Liver (tissue), 9 donors: ENCODE measurements around the gene BRSK2. TPM values are rescaled to one million over a fixed set of nuclear protein-coding genes. Genes with fewer than 3 reads are reported as not detected.

Source experiments
- DNase-seq: peaks from one replicate; pipeline ENCODE4 v3.0.0-alpha.2; 2017; ENCODE audit warnings: low spot score
- H3K27ac ChIP-seq, 2 donors: one replicate each; pipeline ENCODE4 v1.7.0; 2013; ENCODE audit warnings: inconsistent platforms in 2 of 2, low read length in 2 of 2, control low read depth in 1 of 2, low read depth in 1 of 2, mild to moderate bottlenecking in 1 of 2
- H3K27me3 ChIP-seq, 4 donors: one replicate each; pipeline versions ENCODE4 v1.6.1 to v1.7.0; 2013; ENCODE audit warnings: low read length in 3 of 4, inconsistent platforms in 1 of 4, mild to moderate bottlenecking in 1 of 4, moderate library complexity in 1 of 4; ENCODE audit not compliant: control insufficient read depth in 4 of 4, insufficient read depth in 4 of 4
- H3K36me3 ChIP-seq, 4 donors: one replicate each; pipeline versions ENCODE4 v1.6.1 to v1.7.0; 2013; ENCODE audit warnings: low read length in 3 of 4, mild to moderate bottlenecking in 3 of 4, low read depth in 1 of 4, moderate library complexity in 1 of 4; ENCODE audit not compliant: control insufficient read depth in 4 of 4, insufficient read depth in 3 of 4
- H3K4me1 ChIP-seq, 4 donors: one replicate each; pipeline versions ENCODE4 v1.6.1 to v1.7.0; 2013; ENCODE audit warnings: low read length in 3 of 4, mild to moderate bottlenecking in 3 of 4, moderate library complexity in 1 of 4; ENCODE audit not compliant: control insufficient read depth in 4 of 4, insufficient read depth in 4 of 4
- H3K4me3 ChIP-seq, 3 donors: one replicate each; pipeline versions ENCODE4 v1.6.1 to v1.7.0; 2013; ENCODE audit warnings: low read length in 3 of 3, control low read depth in 1 of 3, low read depth in 1 of 3, mild to moderate bottlenecking in 1 of 3
- H3K9ac ChIP-seq, 2 donors: one replicate each; pipeline ENCODE4 v1.7.0; 2013; ENCODE audit warnings: low read length in 2 of 2, mild to moderate bottlenecking in 2 of 2, moderate library complexity in 2 of 2, control low read depth in 1 of 2, low read depth in 1 of 2
- H3K9me3 ChIP-seq, 4 donors: one replicate each; pipeline versions ENCODE4 v1.6.1 to v1.7.0; 2013; ENCODE audit warnings: low read length in 3 of 4; ENCODE audit not compliant: control insufficient read depth in 4 of 4
- EGR1 ChIP-seq, 2 donors: IDR thresholded peaks; 2 replicates each; pipeline ENCODE4 v1.6.1; 2016 to 2018; ENCODE audit warnings: antibody characterized with exemption in 2 of 2, low read depth in 2 of 2
- FOXA1 ChIP-seq: IDR thresholded peaks from 2 replicates; pipeline ENCODE4 v1.6.1; 2016; ENCODE audit warnings: antibody characterized with exemption
- FOXA2 ChIP-seq: IDR thresholded peaks from 2 replicates; pipeline ENCODE4 v1.6.1; 2016; ENCODE audit warnings: antibody characterized with exemption
- GABPA ChIP-seq, 2 donors: IDR thresholded peaks in 1 of 2; conservative IDR thresholded peaks in 1 of 2; 2 replicates each; pipeline ENCODE4 v1.6.1; 2016; ENCODE audit warnings: antibody characterized with exemption in 2 of 2, mild to moderate bottlenecking in 1 of 2, moderate library complexity in 1 of 2
- HNF4A ChIP-seq, 2 donors: conservative IDR thresholded peaks; 2 replicates each; pipeline ENCODE4 v1.6.1; 2016; ENCODE audit warnings: antibody characterized with exemption in 2 of 2, mild to moderate bottlenecking in 2 of 2
- HNF4G ChIP-seq: IDR thresholded peaks from 2 replicates; pipeline ENCODE4 v1.6.1; 2016; ENCODE audit warnings: antibody characterized with exemption
- JUND ChIP-seq, 2 donors: IDR thresholded peaks; 2 replicates each; pipeline ENCODE4 v1.6.1; 2016; ENCODE audit warnings: antibody characterized with exemption in 2 of 2
- NR2F2 ChIP-seq: IDR thresholded peaks from 2 replicates; pipeline ENCODE4 v1.6.1; 2016; ENCODE audit warnings: antibody characterized with exemption
- RXRA ChIP-seq, 2 donors: IDR thresholded peaks; 2 replicates each; pipeline ENCODE4 v1.6.1; 2017 to 2018; ENCODE audit warnings: antibody characterized with exemption in 2 of 2, mild to moderate bottlenecking in 1 of 2
- SP1 ChIP-seq: IDR thresholded peaks from 2 replicates; pipeline ENCODE4 v1.6.1; 2018; ENCODE audit warnings: antibody characterized with exemption, mild to moderate bottlenecking
- TAF1 ChIP-seq: conservative IDR thresholded peaks from 2 replicates; pipeline ENCODE4 v1.6.1; 2016; ENCODE audit warnings: antibody characterized with exemption, mild to moderate bottlenecking
- YY1 ChIP-seq: IDR thresholded peaks from 2 replicates; pipeline ENCODE4 v1.6.1; 2016; ENCODE audit warnings: antibody characterized with exemption, mild to moderate bottlenecking
- WGBS: extraction: QIAGEN DNeasy Blood & Tissue Kit; methylation state at CpG from one replicate; pipeline ENCODE4 v1.1.7; 2013; 5-methylcytosine and 5-hydroxymethylcytosine counted together
- polyA plus RNA-seq, 2 donors: library from polyadenylated mRNA; stranded (reverse) in 1 of 2; unstranded in 1 of 2; fragments of 200-250 nt in 1 of 2; fragments of >200 nt in 1 of 2; fragmentation: Nextera tagmentation in 1 of 2; extraction: Ambion mirVana in 1 of 2; gene quantifications; one replicate each; pipeline versions ENCODE4 v1.2.1 to v1.2.3, GENCODE V29; 2013 to 2015
- total RNA-seq, 2 donors: library from RNA; depleted of rRNA; stranded (reverse); fragments of >200 nt; gene quantifications; one replicate each; pipeline ENCODE4 v1.2.3, GENCODE V29; 2014
- TF ChIP-seq, protein P1 (sequence below): fragments of 150-350 bp; IDR thresholded peaks from 2 replicates; pipeline ENCODE4 v1.5.1; 2017; ENCODE audit warnings: improper control_type of control experiment, low read depth, low read length; ENCODE audit not compliant: missing input control
- TF ChIP-seq, protein P2 (sequence below): IDR thresholded peaks from 2 replicates; pipeline ENCODE4 v1.6.1; 2016; ENCODE audit warnings: antibody characterized with exemption
- TF ChIP-seq, protein P3 (sequence below): IDR thresholded peaks from 2 replicates; pipeline ENCODE4 v1.6.1; 2016; ENCODE audit warnings: antibody characterized with exemption
- TF ChIP-seq, protein P4 (sequence below): IDR thresholded peaks from 2 replicates; pipeline ENCODE4 v1.6.1; 2016; ENCODE audit warnings: antibody characterized with exemption
- TF ChIP-seq, protein P5 (sequence below): IDR thresholded peaks from 2 replicates; pipeline ENCODE4 v1.6.1; 2016; ENCODE audit warnings: antibody characterized with exemption, mild to moderate bottlenecking
- donor health status: healthy.
- donor health status: healthy.
- donor health status: healthy.
- donor health status: healthy.
- donor health status: healthy.

The BRSK2 gene
- total and polyA plus RNA-seq, 4 donors = 0.05 to 0.17 TPM; not detected in 2

DNA sequence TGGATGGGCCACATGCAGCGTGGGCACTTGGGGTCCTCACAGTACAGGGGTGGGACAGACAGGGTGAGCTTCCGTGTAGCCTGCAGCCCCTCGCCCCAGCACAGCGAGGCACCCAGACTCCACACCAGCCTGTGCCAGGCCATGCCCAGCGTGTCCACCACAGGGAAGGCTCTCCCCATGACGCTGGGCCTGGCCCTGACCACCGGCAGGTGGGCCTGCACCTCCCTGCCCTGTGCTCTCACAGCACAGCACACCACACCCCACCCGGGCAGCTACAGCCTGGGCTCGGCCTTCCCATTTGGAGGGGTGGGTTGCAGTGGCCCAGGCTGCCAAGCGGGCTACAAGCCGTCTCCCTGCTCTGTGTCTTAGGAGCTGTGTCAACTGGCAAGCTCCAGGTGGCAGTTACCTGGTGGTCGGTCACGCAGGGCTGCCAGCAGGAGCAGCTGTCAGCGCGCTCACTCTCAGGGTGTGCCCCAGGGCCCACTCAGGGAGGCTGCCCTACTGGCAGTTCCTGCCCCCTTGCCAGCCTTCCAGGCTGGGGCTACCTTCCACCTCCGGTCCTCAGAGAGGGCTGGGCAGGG lies 92.2 kb downstream of the BRSK2 start:
- Histone ChIP-seq H3K9ac (no peak overlapping the region), H3K27me3 (no peaks in the 10 kb centered on the region), H3K4me3 (no peak overlapping the region), H3K36me3 (peaks cover 7 to 30% (median 13%) of the 10 kb centered on the region in 4 donors), H3K9me3 (no peaks in the 10 kb centered on the region), H3K4me1 (peaks cover 0 to 3% (median under 1%) of the 10 kb centered on the region in 4 donors), H3K27ac (no peak overlapping the region)
- TF ChIP-seq, protein P1, sequence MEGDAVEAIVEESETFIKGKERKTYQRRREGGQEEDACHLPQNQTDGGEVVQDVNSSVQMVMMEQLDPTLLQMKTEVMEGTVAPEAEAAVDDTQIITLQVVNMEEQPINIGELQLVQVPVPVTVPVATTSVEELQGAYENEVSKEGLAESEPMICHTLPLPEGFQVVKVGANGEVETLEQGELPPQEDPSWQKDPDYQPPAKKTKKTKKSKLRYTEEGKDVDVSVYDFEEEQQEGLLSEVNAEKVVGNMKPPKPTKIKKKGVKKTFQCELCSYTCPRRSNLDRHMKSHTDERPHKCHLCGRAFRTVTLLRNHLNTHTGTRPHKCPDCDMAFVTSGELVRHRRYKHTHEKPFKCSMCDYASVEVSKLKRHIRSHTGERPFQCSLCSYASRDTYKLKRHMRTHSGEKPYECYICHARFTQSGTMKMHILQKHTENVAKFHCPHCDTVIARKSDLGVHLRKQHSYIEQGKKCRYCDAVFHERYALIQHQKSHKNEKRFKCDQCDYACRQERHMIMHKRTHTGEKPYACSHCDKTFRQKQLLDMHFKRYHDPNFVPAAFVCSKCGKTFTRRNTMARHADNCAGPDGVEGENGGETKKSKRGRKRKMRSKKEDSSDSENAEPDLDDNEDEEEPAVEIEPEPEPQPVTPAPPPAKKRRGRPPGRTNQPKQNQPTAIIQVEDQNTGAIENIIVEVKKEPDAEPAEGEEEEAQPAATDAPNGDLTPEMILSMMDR = no peak
- TF ChIP-seq GABPA (IDR thresholded peaks at IDR 0.05 in 1 of 2, conservative IDR thresholded peaks at IDR 0.05 in 1 of 2) (no peak), HNF4A (conservative IDR thresholded peaks at IDR 0.05) (no peak), RXRA (IDR thresholded peaks at IDR 0.05) (no peak), EGR1 (IDR thresholded peaks at IDR 0.05; ENCODE audit: low read depth in 2 of 2) (no peak), YY1 (no peak), HNF4G (no peak), JUND (IDR thresholded peaks at IDR 0.05) (no peak), SP1 (no peak), FOXA1 (no peak), FOXA2 (no peak), TAF1 (no peak), NR2F2 (no peak)
- TF ChIP-seq, protein P2, sequence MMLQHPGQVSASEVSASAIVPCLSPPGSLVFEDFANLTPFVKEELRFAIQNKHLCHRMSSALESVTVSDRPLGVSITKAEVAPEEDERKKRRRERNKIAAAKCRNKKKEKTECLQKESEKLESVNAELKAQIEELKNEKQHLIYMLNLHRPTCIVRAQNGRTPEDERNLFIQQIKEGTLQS = no peak
- TF ChIP-seq, protein P3, sequence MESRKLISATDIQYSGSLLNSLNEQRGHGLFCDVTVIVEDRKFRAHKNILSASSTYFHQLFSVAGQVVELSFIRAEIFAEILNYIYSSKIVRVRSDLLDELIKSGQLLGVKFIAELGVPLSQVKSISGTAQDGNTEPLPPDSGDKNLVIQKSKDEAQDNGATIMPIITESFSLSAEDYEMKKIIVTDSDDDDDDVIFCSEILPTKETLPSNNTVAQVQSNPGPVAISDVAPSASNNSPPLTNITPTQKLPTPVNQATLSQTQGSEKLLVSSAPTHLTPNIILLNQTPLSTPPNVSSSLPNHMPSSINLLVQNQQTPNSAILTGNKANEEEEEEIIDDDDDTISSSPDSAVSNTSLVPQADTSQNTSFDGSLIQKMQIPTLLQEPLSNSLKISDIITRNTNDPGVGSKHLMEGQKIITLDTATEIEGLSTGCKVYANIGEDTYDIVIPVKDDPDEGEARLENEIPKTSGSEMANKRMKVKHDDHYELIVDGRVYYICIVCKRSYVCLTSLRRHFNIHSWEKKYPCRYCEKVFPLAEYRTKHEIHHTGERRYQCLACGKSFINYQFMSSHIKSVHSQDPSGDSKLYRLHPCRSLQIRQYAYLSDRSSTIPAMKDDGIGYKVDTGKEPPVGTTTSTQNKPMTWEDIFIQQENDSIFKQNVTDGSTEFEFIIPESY = no peak
- TF ChIP-seq, protein P4, sequence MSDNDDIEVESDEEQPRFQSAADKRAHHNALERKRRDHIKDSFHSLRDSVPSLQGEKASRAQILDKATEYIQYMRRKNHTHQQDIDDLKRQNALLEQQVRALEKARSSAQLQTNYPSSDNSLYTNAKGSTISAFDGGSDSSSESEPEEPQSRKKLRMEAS = no peak
- TF ChIP-seq, protein P5, sequence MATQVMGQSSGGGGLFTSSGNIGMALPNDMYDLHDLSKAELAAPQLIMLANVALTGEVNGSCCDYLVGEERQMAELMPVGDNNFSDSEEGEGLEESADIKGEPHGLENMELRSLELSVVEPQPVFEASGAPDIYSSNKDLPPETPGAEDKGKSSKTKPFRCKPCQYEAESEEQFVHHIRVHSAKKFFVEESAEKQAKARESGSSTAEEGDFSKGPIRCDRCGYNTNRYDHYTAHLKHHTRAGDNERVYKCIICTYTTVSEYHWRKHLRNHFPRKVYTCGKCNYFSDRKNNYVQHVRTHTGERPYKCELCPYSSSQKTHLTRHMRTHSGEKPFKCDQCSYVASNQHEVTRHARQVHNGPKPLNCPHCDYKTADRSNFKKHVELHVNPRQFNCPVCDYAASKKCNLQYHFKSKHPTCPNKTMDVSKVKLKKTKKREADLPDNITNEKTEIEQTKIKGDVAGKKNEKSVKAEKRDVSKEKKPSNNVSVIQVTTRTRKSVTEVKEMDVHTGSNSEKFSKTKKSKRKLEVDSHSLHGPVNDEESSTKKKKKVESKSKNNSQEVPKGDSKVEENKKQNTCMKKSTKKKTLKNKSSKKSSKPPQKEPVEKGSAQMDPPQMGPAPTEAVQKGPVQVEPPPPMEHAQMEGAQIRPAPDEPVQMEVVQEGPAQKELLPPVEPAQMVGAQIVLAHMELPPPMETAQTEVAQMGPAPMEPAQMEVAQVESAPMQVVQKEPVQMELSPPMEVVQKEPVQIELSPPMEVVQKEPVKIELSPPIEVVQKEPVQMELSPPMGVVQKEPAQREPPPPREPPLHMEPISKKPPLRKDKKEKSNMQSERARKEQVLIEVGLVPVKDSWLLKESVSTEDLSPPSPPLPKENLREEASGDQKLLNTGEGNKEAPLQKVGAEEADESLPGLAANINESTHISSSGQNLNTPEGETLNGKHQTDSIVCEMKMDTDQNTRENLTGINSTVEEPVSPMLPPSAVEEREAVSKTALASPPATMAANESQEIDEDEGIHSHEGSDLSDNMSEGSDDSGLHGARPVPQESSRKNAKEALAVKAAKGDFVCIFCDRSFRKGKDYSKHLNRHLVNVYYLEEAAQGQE = no peak
- 96% methylated on average over 16 of the region's 16 CpGs for WGBS
- DNase-seq = no peak
